GM21515 (cell line): ENCODE results near the gene NPAT.
"Not testable (repeated sequence)": the region's sequence is repeated elsewhere in the genome, so short reads cannot be mapped to it uniquely, and the experiment has no call there.

ENCODE experiments used
- ATAC-seq: cut with Tn5 transposase; IDR thresholded peaks from one replicate; pipeline ENCODE4 v1.9.1; 2021; ENCODE audit not compliant: unreplicated experiment

Gene NPAT

DNA sequence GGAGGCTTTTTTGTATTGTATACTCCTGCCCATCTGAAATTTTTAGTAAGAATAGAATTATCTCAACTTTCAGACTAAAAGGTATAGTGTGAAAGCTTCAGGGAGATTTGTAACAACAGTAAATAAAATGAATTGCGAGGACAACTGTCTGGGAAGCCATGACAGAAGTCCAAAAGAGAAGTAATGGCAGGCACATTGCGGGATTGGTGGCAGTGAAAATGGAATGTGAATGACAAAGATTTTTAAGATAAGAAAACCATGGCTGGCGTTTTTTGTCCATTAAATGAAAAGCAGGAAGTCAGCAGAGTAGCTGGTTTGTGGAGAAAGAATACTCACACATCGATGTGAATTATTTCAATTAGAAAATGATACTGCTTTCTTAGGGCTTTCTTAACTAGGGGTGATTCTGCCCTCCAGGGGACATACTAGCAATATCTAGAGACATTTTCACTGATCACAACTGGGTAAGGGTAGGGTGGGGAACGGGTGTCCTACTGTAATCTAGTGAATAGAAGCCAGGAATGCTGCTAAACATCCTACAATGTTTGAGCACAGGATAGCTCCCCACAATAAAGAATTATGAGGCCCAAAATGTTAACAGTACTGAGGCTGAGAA is 1.6 kb downstream of the NPAT start:
- ATAC-seq, result no peak

GRCh38 chr11:108218912-108219783 is 3.3 kb downstream of the NPAT start:
- ATAC-seq, result no peak

GRCh38 chr11:108218455-108218854 is 4.0 kb downstream of the NPAT start:
- no peak for ATAC-seq

- no peak for ATAC-seq
These were observed 5.5 kb downstream of the NPAT start for GRCh38 chr11:108216988-108217387.

DNA sequence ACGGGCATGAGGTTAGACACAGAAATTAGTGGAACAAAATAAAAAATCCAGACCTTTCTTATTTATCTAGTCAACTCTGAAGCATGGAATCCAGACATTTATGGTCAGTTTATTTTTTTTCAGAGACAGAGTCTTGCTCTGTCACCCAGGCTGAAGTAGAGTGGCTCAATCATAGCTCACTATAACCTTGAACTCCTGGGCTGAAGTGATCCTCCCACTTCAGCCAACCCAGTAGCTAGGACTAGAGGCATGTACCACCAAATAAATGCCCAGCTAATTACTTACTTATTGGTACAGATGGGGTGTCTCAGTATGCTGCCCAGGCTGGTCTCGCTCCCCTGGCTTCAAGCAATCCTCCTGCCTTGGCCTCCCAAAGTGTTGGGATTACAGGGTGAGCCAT is 8.7 kb downstream of the NPAT start:
- no peak for ATAC-seq

GRCh38 chr11:108210441-108210840 is 12.0 kb downstream of the NPAT start:
- ATAC-seq, result no peak

- ATAC-seq, result no peak
These were observed 14.8 kb downstream of the NPAT start for GRCh38 chr11:108207683-108208060.

GRCh38 chr11:108206969-108207682 is 15.3 kb downstream of the NPAT start:
- ATAC-seq, result no peak

DNA sequence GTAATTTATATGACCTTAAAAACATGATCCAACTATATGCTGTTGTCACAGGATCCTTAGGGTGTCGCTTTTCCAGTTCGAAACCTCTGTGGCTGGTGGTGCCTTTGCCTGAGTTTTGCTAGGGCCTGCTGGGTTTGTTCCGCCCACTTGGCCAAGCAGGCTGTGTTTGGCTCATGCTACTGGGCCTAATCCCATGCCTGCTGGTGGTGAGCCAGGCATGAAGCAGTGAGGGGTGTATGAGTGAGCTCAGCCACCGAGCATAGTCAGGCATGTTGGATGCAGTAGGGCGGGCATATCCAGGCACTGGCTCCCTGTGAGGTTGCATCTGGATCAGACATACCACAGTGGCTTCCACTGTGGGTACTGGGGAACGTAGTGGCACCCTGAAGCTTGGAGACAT is 16.3 kb downstream of the NPAT start:
- ATAC-seq, result no peak

DNA sequence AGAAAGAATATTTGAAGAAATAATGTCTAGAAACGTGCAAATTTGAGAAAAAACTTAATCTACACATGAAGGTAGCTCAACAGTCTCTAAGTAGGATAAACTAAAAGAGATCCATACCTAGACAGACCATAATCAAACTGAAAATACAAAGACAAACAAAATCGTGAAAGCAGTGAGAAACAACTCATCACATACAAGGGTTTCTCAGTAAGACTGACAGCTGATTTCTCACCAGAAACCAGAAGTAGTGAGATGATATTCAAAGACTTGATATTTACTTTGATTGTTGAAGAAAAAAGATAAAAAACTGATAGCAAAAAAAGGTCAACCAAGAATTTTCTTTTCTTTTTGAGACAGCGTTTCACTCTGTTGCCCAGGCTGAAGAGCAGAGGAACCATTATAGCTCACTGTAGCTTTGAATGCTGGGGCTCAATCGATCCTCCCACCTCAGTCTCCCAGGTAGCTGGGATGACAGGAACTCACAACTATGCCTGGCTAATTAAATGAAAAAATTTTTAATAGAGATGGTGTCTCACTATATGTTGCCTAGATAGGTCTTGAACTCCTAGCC is 17.4 kb downstream of the NPAT start:
- ATAC-seq, result no peak

- no peak for ATAC-seq
These were observed 18.1 kb downstream of the NPAT start for GRCh38 chr11:108204376-108204775.

- ATAC-seq, result no peak
These were observed 19.4 kb downstream of the NPAT start for GRCh38 chr11:108203075-108203474.

DNA sequence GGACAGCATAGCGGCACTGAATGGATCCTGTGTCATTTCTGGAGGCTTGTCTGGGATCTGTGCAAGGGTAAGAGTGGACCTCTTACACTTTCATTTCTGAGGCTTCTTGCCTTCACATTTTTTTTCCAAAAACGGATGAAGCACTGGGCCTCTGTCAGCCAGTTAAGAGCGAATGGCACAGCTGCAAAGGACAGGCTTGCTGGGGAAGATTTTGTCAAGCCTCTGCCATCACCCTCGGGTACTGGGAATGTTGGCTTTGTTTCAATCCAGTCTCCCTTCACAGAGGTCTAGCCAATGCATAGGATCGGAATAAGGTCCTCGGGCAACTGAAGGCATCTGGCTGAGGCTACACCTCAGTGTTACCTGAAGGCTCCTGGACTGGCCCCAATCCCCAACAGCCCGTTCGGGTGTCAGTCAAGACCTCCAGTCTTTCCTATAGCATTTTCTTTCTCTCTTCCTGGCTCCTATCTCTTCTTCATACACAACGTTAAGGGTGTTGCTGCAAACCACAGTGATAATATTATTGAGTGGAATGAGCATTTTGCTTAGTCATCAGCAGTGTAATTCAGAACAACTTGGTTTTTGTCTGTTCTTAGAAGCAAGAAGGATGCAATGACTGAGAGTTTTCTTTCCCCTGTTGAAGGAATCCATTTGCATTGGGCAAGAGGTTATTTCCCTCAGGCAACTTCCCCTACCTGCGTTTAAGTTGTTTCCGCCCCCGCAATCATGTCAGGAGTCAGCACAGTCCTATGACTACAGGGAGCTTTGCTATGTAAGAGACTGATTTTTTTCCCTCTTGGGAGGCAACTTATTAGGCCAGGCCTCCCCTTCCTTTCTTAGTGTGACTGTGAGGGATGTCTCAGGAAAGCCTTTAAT is 22.8 kb downstream of the NPAT start:
- peak; percentile 64 for ATAC-seq

DNA sequence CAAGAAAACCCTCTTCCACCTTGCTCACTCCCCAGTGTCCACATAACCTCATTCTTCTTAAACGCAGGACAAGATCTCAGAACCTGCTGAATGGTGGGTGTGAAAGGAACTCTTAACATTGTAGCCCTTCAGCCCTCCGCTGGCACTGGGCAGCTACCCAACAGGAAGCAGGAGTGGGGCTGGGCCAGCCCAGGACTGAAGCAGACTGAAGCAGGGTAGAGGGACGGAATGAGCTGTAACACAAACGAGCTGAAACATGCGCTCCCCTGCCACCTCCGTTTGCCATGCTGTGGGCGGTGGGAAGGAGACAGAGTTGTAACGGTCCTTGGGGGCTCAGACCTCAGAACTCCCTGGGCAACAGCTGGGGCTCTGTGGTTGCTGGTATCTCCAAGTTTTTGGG is 23.6 kb downstream of the NPAT start:
- ATAC-seq, result no peak

DNA sequence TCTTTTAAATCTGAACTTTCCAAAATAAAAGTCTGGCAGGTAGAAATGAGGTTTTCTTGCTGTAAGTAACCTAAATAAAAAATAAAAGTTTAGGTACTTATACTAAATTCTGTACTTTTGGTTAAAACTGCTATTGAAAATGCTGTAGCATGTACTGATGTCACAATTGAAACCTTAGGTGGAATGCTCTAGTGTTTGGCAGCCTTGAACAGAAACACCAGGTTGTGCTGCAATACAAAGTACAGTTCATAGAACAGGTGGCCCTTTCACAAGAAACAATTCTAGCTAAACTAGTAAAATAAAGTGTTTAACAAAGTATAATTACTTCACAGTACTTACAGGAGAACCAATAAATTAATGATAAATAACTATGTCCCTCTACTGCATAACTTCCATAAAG is 25.1 kb downstream of the NPAT start:
- peak; percentile 45 for ATAC-seq

DNA sequence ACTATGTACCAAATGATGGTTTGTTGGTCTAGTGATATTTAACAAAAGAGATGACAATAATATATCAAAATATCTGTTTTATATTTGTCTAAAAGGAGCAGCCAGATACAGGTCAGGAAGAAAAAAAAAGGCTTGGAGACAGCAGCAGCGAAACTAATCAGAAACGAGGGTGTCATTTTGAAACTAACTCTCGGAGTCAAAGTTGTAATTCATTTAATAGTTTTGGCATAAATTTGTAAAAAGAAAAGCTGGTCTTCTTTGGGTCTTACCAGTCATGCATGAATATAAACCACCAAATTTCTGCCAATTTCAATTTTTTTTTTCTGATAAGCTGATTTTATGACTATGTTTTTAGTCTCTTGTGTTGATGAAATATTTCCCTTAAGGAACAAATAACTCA is 25.5 kb downstream of the NPAT start:
- peak; percentile 30 for ATAC-seq

DNA sequence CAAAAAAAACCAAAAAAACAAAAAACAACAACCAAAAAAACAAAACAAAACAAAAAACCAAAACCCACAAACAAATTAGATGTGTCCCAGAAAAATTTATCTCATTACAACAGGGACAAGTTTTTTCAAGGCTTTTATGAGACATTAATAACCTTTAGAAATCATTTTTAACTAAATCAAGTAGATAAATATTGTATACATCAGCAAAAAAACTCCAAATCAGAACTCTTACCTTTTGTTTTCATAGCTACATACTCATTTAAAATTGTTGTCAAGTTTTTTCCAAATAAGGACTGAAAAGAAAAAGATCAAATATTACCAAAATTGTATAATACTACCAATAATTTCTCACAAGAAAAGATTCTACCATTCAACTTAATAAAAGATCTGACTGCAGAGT is 28.7 kb downstream of the NPAT start:
- ATAC-seq, result no peak

- ATAC-seq, result no peak
These were observed 44.9 kb downstream of the NPAT start for GRCh38 chr11:108177570-108177969.

GRCh38 chr11:108170184-108170583 is 52.3 kb downstream of the NPAT start:
- no peak for ATAC-seq

DNA sequence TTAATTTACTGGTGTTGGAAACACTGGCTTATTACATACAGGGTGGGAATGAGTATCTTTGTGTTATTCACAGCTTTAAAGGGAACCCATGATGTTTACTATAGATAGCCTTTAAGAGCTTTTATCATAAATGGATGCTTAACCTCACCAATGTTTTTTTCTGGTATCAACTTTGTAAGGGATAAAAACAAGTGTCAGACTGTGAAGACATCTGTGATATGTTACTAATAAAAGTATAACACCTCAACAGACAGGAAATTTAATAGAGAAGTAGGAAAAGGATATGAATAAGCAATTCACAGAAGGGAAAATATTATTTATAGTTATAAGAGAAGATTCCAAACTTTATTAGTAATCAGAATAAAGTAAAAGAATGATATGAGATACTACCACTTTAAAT is 54.8 kb downstream of the NPAT start:
- no peak for ATAC-seq

GRCh38 chr11:108162878-108163277 is 59.6 kb downstream of the NPAT start:
- not testable (repeated sequence) for ATAC-seq
